K562 (cell line): ENCODE measurements around the gene RNASEH2A. TPM values are rescaled to one million over a fixed set of nuclear protein-coding genes. Genes with fewer than 3 reads are reported as not detected.

Experiments used
- ATAC-seq: fragments of 200-7000 bp; cut with Tn5 transposase; 3 replicates; pipeline ENCODE4 v1.9.1; 2020; ENCODE audit warnings: moderate library complexity
- BruUV-seq: library from RNA; stranded (reverse); fragments of 400-500 nt; replicated peaks from 2 replicates; lab custom pipeline; 2021; lab: Mats Ljungman, UMichigan
- CTCF ChIA-PET: fragments of 300-600 bp; formaldehyde crosslinking; extraction: SDS; loops from one replicate; lab custom pipeline; 2021; ENCODE audit warnings: low intra/inter-chr PET ratio; lab: Yijun Ruan, JAX
- POLR2A ChIA-PET: fragments of 300-600, 350-650 bp; sonication (Branson Sonifier 250); formaldehyde crosslinking; extraction: SDS; loops from one replicate; lab custom pipeline; 2021; ENCODE audit warnings: antibody characterized with exemption, inconsistent platforms; lab: Yijun Ruan, JAX
- DNase-seq, 4 experiments: peaks; one replicate each; pipeline versions ENCODE4 v3.0.0 to v3.0.0-alpha.2; 2011 to 2018; ENCODE audit warnings: low spot score in 3 of 4, mixed read lengths in 3 of 4; ENCODE audit errors: extremely low read depth in 1 of 4
- FAIRE-seq: peaks from 2 replicates; lab custom pipeline; 2011; peaks lifted over from hg19 to GRCh38; lab: Jason Lieb, UNC
- H2AFZ ChIP-seq: 2 replicates; pipeline ENCODE4 v1.6.0; 2011; ENCODE audit warnings: low read depth, low read length, control low read depth, inconsistent platforms
- H3K27ac ChIP-seq: fragments of 200-600 bp; 3 replicates; pipeline ENCODE4 v1.8.0; 2011; ENCODE audit warnings: low read depth, mild to moderate bottlenecking, control low read depth, inconsistent platforms, low read length, moderate library complexity, mixed read lengths; ENCODE audit errors: extremely low read depth
- H3K27me3 ChIP-seq, 2 experiments: fragments of 300-600 bp in 1 of 2; 2 replicates in 1 of 2; 3 replicates in 1 of 2; pipeline versions ENCODE4 v1.6.0 to v1.8.0; 2011; ENCODE audit warnings: inconsistent platforms in 2 of 2, low read length in 2 of 2, mild to moderate bottlenecking in 1 of 2, mixed read lengths in 1 of 2, moderate library complexity in 1 of 2; ENCODE audit not compliant: control insufficient read depth in 2 of 2, insufficient read depth in 2 of 2
- H3K36me3 ChIP-seq: fragments of 300-600 bp; 3 replicates; pipeline ENCODE4 v1.8.0; 2011; ENCODE audit warnings: mild to moderate bottlenecking, low read length, inconsistent platforms; ENCODE audit not compliant: control insufficient read depth, insufficient read depth
- H3K4me1 ChIP-seq, 2 experiments: fragments of 200-600 bp in 1 of 2; replicated peaks in 1 of 2; 2 replicates in 1 of 2; 3 replicates in 1 of 2; pipeline versions ENCODE4 v1.5.1 to v1.8.0; 2011; ENCODE audit warnings: inconsistent platforms in 2 of 2, low read length in 2 of 2, mild to moderate bottlenecking in 1 of 2, mixed read lengths in 1 of 2, moderate library complexity in 1 of 2; ENCODE audit not compliant: control insufficient read depth in 2 of 2, insufficient read depth in 2 of 2
- H3K4me2 ChIP-seq: 2 replicates; pipeline ENCODE4 v1.6.1; 2011; ENCODE audit warnings: low read length, control low read depth, inconsistent platforms, mixed read lengths; ENCODE audit not compliant: insufficient read depth
- H3K4me3 ChIP-seq: fragments of 200-600 bp; sonication (generic), shearing (Covaris generic); 2 replicates; pipeline ENCODE4 v1.5.1; 2016; ENCODE audit warnings: control low read depth, inconsistent platforms
- H3K79me2 ChIP-seq: fragments of 200-600 bp; 3 replicates; pipeline ENCODE4 v1.8.0; 2011; ENCODE audit warnings: low read length, inconsistent platforms; ENCODE audit not compliant: control insufficient read depth, insufficient read depth
- H3K9ac ChIP-seq, 2 experiments: 2 replicates each; pipeline versions ENCODE4 v1.6.0 to v1.6.1; 2011; ENCODE audit warnings: low read depth in 2 of 2, low read length in 2 of 2, control low read depth in 1 of 2, inconsistent platforms in 1 of 2, mild to moderate bottlenecking in 1 of 2, mixed read lengths in 1 of 2; ENCODE audit not compliant: insufficient read depth in 1 of 2
- H3K9me1 ChIP-seq: one replicate; pipeline ENCODE4 v1.6.0; 2011; ENCODE audit warnings: inconsistent platforms, mild to moderate bottlenecking, low read length, moderate library complexity; ENCODE audit not compliant: control insufficient read depth, insufficient read depth
- H3K9me3 ChIP-seq: replicated peaks from 2 replicates; pipeline ENCODE4 v1.5.1; 2011; ENCODE audit warnings: low read depth, low read length, inconsistent platforms; ENCODE audit not compliant: control insufficient read depth, insufficient read depth
- H4K20me1 ChIP-seq: replicated peaks from 2 replicates; pipeline ENCODE4 v1.6.1; 2011; ENCODE audit warnings: low read length, inconsistent platforms, mixed read lengths; ENCODE audit not compliant: control insufficient read depth, insufficient read depth
- DMBX1 ChIP-seq: fragments of 250-450 bp; sonication (Bioruptor Pico); IDR thresholded peaks from 2 replicates; pipeline ENCODE4 v1.8.0; 2022; ENCODE audit warnings: inconsistent platforms, mild to moderate bottlenecking, moderate library complexity, borderline replicate concordance
- OTX1 ChIP-seq: fragments of 450-650 bp; formaldehyde crosslinking; IDR thresholded peaks from 2 replicates; pipeline ENCODE4 v1.4.0; 2022; ENCODE audit warnings: mild to moderate bottlenecking
- SETDB1 ChIP-seq: IDR thresholded peaks from one replicate; pipeline ENCODE4 v1.6.1; 2012; ENCODE audit warnings: low read length, control low read depth, inconsistent platforms
- ZNF253 ChIP-seq: fragments of 250-450 bp; sonication (Bioruptor Pico); conservative IDR thresholded peaks from 2 replicates; pipeline ENCODE4 v1.6.1; 2021; ENCODE audit warnings: mild to moderate bottlenecking
- WGBS: fragments of 100-300 bp; shearing (Covaris generic); methylation state at CpG from one replicate; pipeline ENCODE4 v1.1.6; 2016; ENCODE audit warnings: low coverage, mixed read lengths; ENCODE audit not compliant: insufficient coverage; ENCODE audit errors: missing lambda C conversion rate; 5-methylcytosine and 5-hydroxymethylcytosine counted together
- in situ Hi-C: fragments of 300-500 bp; cut with MboI; formaldehyde crosslinking; loops from 4 replicates; pipeline ENCODE4 v1.15.0; 2018; ENCODE audit warnings: inconsistent platforms, mixed read lengths
- intact Hi-C: fragments of 100-400 bp; cut with micrococcal nuclease; formaldehyde crosslinking; loops from 2 replicates; pipeline ENCODE4 v1.14.2; 2022
- polyA plus RNA-seq, 8 experiments: library from polyadenylated mRNA; depleted of rRNA in 4 of 8; stranded (reverse) in 5 of 8; unstranded in 3 of 8; fragments of >200 nt; fragmentation: Nextera tagmentation in 2 of 8; fragmentation: Illumina TruSeq in 1 of 8; extraction: Ambion mirVana in 2 of 8; extraction: Trizol in 1 of 8; gene quantifications; 2 replicates each; pipeline versions ENCODE4 v1.2.1 to v1.2.3, GENCODE V29; 2011 to 2014; ENCODE audit warnings: inconsistent platforms in 1 of 8, missing spikeins in 1 of 8
- total RNA-seq, 7 experiments: library from RNA; depleted of rRNA in 6 of 7; stranded (reverse); fragments of >200 nt in 6 of 7; fragmentation: Illumina TruSeq in 2 of 7; extraction: Trizol in 2 of 7; gene quantifications; 2 replicates each; pipeline versions ENCODE4 v1.2.1 to v1.2.3, GENCODE V29; 2011 to 2021; ENCODE audit warnings: low replicate concordance in 1 of 7
- TF ChIP-seq, protein P1 (sequence below): fragments of 450-650 bp; formaldehyde crosslinking; conservative IDR thresholded peaks from 2 replicates; pipeline ENCODE4 v1.4.0; 2022; ENCODE audit warnings: mild to moderate bottlenecking, missing genetic modification characterization
- TF ChIP-seq, protein P2 (sequence below): sonication (generic); formaldehyde crosslinking; IDR thresholded peaks from 2 replicates; pipeline ENCODE4 v1.9.0; 2022; ENCODE audit warnings: mild to moderate bottlenecking, missing genetic modification reagents

RNASEH2A gene
- total and polyA plus RNA-seq, 9 of the 15 experiments (the other 6 are each of a cell fraction or from before 2014, with no cell fraction given) = 22.3 to 78.0 (median 61.7) TPM

DNA sequence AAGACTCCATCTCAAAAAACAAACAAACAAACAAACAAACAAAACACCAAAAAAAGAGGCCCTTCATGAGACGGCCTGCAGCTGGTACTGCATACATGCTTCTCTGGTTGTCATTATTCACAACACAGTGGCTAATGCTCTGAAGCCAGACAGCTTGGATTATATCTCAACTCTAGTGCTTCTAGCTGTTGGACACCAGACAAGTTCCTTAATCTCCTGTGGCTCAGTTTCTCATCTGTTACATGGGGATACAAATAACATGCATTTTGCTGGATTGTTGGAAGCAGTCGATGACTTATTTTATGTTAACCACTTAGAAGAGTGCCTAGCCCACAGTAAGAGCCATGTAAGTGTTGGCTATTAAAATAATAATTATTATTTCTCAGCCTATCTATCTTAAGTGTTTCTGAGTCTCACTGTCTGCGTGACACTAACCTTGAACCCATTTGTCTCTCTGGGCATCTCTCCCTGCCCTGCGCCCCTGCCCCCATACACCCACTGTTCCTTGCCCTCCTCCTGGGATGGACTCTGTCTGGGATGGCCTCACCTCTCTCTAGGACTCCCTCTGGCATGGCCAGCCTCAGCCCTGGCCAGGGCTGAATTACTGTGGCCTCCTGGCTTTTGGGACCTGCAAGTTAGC is 18.2 kb upstream of the RNASEH2A start:
- ATAC-seq = no peak
- peaks cover 65 to 88% of the 10 kb centered on the region in 2 experiments for H3K4me1 ChIP-seq
- peak; percentile 65 for FAIRE-seq

More for the DNA sequence above, 18.2 kb upstream of the RNASEH2A start:
- peak overlapping the region; percentile 89 for H3K27ac ChIP-seq
- H3K4me2 ChIP-seq = peak overlapping the region; percentile 82
- H3K9me3 ChIP-seq = no peaks in the 10 kb centered on the region
- H3K4me3 ChIP-seq = peak overlapping the region; percentile 83; the same call in 1 of the 2 replicates
- intact Hi-C loops = no loop called here
- WGBS = 36% methylated on average over 4 of the region's 4 CpGs
- TF ChIP-seq, protein P1, sequence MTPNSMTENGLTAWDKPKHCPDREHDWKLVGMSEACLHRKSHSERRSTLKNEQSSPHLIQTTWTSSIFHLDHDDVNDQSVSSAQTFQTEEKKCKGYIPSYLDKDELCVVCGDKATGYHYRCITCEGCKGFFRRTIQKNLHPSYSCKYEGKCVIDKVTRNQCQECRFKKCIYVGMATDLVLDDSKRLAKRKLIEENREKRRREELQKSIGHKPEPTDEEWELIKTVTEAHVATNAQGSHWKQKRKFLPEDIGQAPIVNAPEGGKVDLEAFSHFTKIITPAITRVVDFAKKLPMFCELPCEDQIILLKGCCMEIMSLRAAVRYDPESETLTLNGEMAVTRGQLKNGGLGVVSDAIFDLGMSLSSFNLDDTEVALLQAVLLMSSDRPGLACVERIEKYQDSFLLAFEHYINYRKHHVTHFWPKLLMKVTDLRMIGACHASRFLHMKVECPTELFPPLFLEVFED (CRISPR knock-in tag) = 0 out of 2 replicates have a peak, but pooled peaks have one; percentile 20
- TF ChIP-seq DMBX1 (CRISPR knock-in tag) (peak; percentile 33; the same call in 1 of the 2 replicates), OTX1 (CRISPR knock-in tag) (0 out of 2 replicates have a peak, but pooled peaks have one; percentile 20), ZNF253 (CRISPR knock-in tag) (no peak), SETDB1 (no peak)
- TF ChIP-seq, protein P2, sequence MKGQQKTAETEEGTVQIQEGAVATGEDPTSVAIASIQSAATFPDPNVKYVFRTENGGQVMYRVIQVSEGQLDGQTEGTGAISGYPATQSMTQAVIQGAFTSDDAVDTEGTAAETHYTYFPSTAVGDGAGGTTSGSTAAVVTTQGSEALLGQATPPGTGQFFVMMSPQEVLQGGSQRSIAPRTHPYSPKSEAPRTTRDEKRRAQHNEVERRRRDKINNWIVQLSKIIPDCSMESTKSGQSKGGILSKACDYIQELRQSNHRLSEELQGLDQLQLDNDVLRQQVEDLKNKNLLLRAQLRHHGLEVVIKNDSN (CRISPR knock-in tag) = 0 out of 2 replicates have a peak, but pooled peaks have one; percentile 18
- H3K36me3 ChIP-seq = no peaks in the 10 kb centered on the region
- peak overlapping the region; percentile 73 to 87 for H3K9ac ChIP-seq
- peaks cover 30% of the 10 kb centered on the region for H3K79me2 ChIP-seq
- POLR2A ChIA-PET = interaction anchor here (0.6 to 2.3 kb wide), 8 partner anchors 10 to 606 kb away, joined by 3 to 15 read pairs (median 4); no protein-coding TSS in a partner anchor
- in situ Hi-C loops = no loop called here
- H3K27me3 ChIP-seq = no peaks in the 10 kb centered on the region
- CTCF ChIA-PET = interaction anchor here (1.6 kb wide), 1 partner anchor 13 kb away, joined by 5 read pairs; the partner anchor contains the start of gene HOOK2
- H3K9me1 ChIP-seq = no peaks in the 10 kb centered on the region
- peak in 1 of 4 experiments; percentile 55 for DNase-seq
- H4K20me1 ChIP-seq = peaks cover 13% of the 10 kb centered on the region; the same call in 1 of the 2 replicates
- peak overlapping the region; percentile 76 for H2AFZ ChIP-seq
- BruUV-seq = no TSS peak
